HCT116 (cell line): ENCODE results near the gene PACRG. TPM values are rescaled to one million over a fixed set of nuclear protein-coding genes. Genes with fewer than 3 reads are reported as not detected.

Experiments
- ATAC-seq: fragments of 200-7000 bp; cut with Tn5 transposase; 2 replicates; pipeline ENCODE4 v1.9.1; 2020; ENCODE audit warnings: mild to moderate bottlenecking, moderate library complexity
- BruUV-seq: library from RNA; stranded (reverse); fragments of 400-500 nt; replicated peaks from 2 replicates; lab custom pipeline; 2021; lab: Mats Ljungman, UMichigan
- CTCF ChIA-PET: fragments of 300-600 bp; sonication (Branson Sonifier 250); formaldehyde crosslinking; loops from one replicate; lab custom pipeline; 2021; ENCODE audit warnings: antibody characterized with exemption; lab: Charles Lee
- POLR2A ChIA-PET: fragments of 300-600, 350-600 bp; sonication (Branson Sonifier 250); formaldehyde crosslinking; loops from one replicate; lab custom pipeline; 2021; ENCODE audit warnings: antibody characterized with exemption; lab: Charles Lee
- RAD21 ChIA-PET, 2 experiments: fragments of 300-600 bp; sonication (Branson Sonifier 250); formaldehyde crosslinking; loops; one replicate each; lab custom pipeline; 2023; ENCODE audit warnings: low total read pairs in 2 of 2; ENCODE audit not compliant: uncharacterized antibody in 2 of 2, unreplicated experiment in 2 of 2, low non-redundant PET in 1 of 2; lab: Charles Lee
- DNase-seq: peaks from one replicate; pipeline ENCODE4 v3.0.0-alpha.2; 2010; ENCODE audit warnings: low read depth, low spot score
- H2AFZ ChIP-seq: fragments of 200-600 bp; shearing (Covaris generic), sonication (generic); 2 replicates; pipeline ENCODE4 v1.6.1; 2017; ENCODE audit warnings: low read depth, mixed run types, mixed read lengths, antibody characterized with exemption, low read length; ENCODE audit not compliant: poor library complexity, severe bottlenecking
- H3K27ac ChIP-seq: 2 replicates; pipeline ENCODE4 v1.5.1; 2012; ENCODE audit warnings: low read depth, low read length
- H3K27me3 ChIP-seq: fragments of 200-600 bp; sonication (generic); 2 replicates; pipeline ENCODE4 v1.6.1; 2016; ENCODE audit warnings: mixed run types, low read length, mixed read lengths; ENCODE audit not compliant: insufficient read depth
- H3K36me3 ChIP-seq, 2 experiments: fragments of 200-500 bp in 1 of 2; fragments of 200-600 bp in 1 of 2; sonication (Bioruptor generic) in 1 of 2; sonication (generic) in 1 of 2; 2 replicates each; pipeline versions ENCODE4 v1.5.1 to v1.6.1; 2014 to 2016; ENCODE audit warnings: low read length in 2 of 2, inconsistent platforms in 1 of 2, mixed read lengths in 1 of 2, mixed run types in 1 of 2; ENCODE audit not compliant: insufficient read depth in 2 of 2, control insufficient read depth in 1 of 2
- H3K4me1 ChIP-seq, 2 experiments: fragments of 200-600 bp in 1 of 2; sonication (generic) in 1 of 2; 2 replicates each; pipeline versions ENCODE4 v1.5.1 to v1.6.1; 2012 to 2017; ENCODE audit warnings: low read length in 2 of 2, inconsistent platforms in 1 of 2, mild to moderate bottlenecking in 1 of 2, mixed read lengths in 1 of 2, mixed run types in 1 of 2, moderate library complexity in 1 of 2; ENCODE audit not compliant: insufficient read depth in 2 of 2, control insufficient read depth in 1 of 2
- H3K4me2 ChIP-seq: fragments of 200-600 bp; sonication (generic); 2 replicates; pipeline ENCODE4 v1.6.1; 2017; ENCODE audit warnings: mixed run types, low read length, mixed read lengths
- H3K4me3 ChIP-seq, 2 experiments: fragments of 200-600 bp in 1 of 2; sonication (generic) in 1 of 2; replicated peaks in 1 of 2; 2 replicates each; pipeline ENCODE4 v1.5.1; 2011 to 2016; ENCODE audit warnings: low read length in 2 of 2, control low read depth in 1 of 2, low read depth in 1 of 2, mild to moderate bottlenecking in 1 of 2, mixed read lengths in 1 of 2, mixed run types in 1 of 2
- H3K79me2 ChIP-seq: fragments of 200-600 bp; sonication (generic); 2 replicates; pipeline ENCODE4 v1.6.1; 2017; ENCODE audit warnings: mild to moderate bottlenecking, mixed run types, low read length, moderate library complexity, mixed read lengths; ENCODE audit not compliant: insufficient read depth
- H3K9ac ChIP-seq: fragments of 200-600 bp; sonication (generic); 2 replicates; pipeline ENCODE4 v1.6.1; 2016; ENCODE audit warnings: low read length, mixed read lengths
- H3K9me2 ChIP-seq: fragments of 200-600 bp; sonication (generic), shearing (Covaris generic); 2 replicates; pipeline ENCODE4 v1.6.1; 2017; ENCODE audit warnings: mixed run types, mild to moderate bottlenecking, moderate library complexity; ENCODE audit not compliant: insufficient read depth
- H3K9me3 ChIP-seq, 2 experiments: fragments of 200-500 bp in 1 of 2; fragments of 200-600 bp in 1 of 2; sonication (Bioruptor generic) in 1 of 2; sonication (generic) in 1 of 2; 2 replicates each; pipeline ENCODE4 v1.6.1; 2014 to 2017; ENCODE audit warnings: low read length in 2 of 2, mixed read lengths in 2 of 2, inconsistent platforms in 1 of 2, low read depth in 1 of 2, mild to moderate bottlenecking in 1 of 2, mixed run types in 1 of 2, moderate library complexity in 1 of 2; ENCODE audit not compliant: control insufficient read depth in 1 of 2, insufficient read depth in 1 of 2
- H4K20me1 ChIP-seq: fragments of 200-600 bp; sonication (generic), shearing (Covaris generic); 2 replicates; pipeline ENCODE4 v1.6.1; 2017; ENCODE audit warnings: mixed run types, mild to moderate bottlenecking, moderate library complexity; ENCODE audit not compliant: insufficient read depth
- CBX3 ChIP-seq: IDR thresholded peaks from 2 replicates; pipeline ENCODE4 v1.6.1; 2012; ENCODE audit warnings: low read depth
- EGR1 ChIP-seq: IDR thresholded peaks from 2 replicates; pipeline ENCODE4 v1.6.1; 2012; ENCODE audit warnings: low read depth
- EZH2phosphoT487 ChIP-seq: fragments of 200-600 bp; IDR thresholded peaks from 2 replicates; pipeline ENCODE4 v1.6.1; 2018; ENCODE audit warnings: antibody characterized with exemption, borderline replicate concordance
- FOSL1 ChIP-seq: IDR thresholded peaks from 2 replicates; pipeline ENCODE4 v1.6.1; 2012; ENCODE audit warnings: low read depth
- JUND ChIP-seq: IDR thresholded peaks from 2 replicates; pipeline ENCODE4 v1.6.1; 2012
- POLR2A ChIP-seq: IDR thresholded peaks from 2 replicates; pipeline ENCODE4 v1.7.0; 2011; ENCODE audit warnings: borderline replicate concordance; ENCODE audit not compliant: insufficient read depth, insufficient read length; ENCODE audit errors: extremely low read depth
- POLR2AphosphoS5 ChIP-seq: IDR thresholded peaks from 2 replicates; pipeline ENCODE4 v1.6.1; 2011; ENCODE audit warnings: mild to moderate bottlenecking, low read depth, low read length, moderate library complexity
- RAD21 ChIP-seq: IDR thresholded peaks from 2 replicates; pipeline ENCODE4 v1.6.1; 2012; ENCODE audit warnings: low read depth, mild to moderate bottlenecking
- SIN3A ChIP-seq: IDR thresholded peaks from 2 replicates; pipeline ENCODE4 v1.6.1; 2012; ENCODE audit warnings: low read depth
- SP1 ChIP-seq: IDR thresholded peaks from 2 replicates; pipeline ENCODE4 v1.6.1; 2012; ENCODE audit warnings: low read depth
- SRF ChIP-seq: IDR thresholded peaks from 2 replicates; pipeline ENCODE4 v1.6.1; 2012; ENCODE audit warnings: low read depth
- ZNF274 ChIP-seq: fragments of 200-500 bp; sonication (Bioruptor generic); IDR thresholded peaks from 2 replicates; pipeline ENCODE4 v1.6.1; 2014; ENCODE audit warnings: mild to moderate bottlenecking, low read depth, low read length, inconsistent platforms
- intact Hi-C: fragments of 100-400 bp; cut with micrococcal nuclease; formaldehyde crosslinking; loops from 2 replicates; pipeline ENCODE4 v1.10.0; 2022
- total RNA-seq: library from RNA; stranded (reverse); gene quantifications from one replicate; pipeline ENCODE4 v1.2.1, GENCODE V29; 2021; ENCODE audit not compliant: unreplicated experiment
- TF ChIP-seq, protein P1 (sequence below), 3 experiments: fragments of 200-600 bp in 1 of 3; sonication (generic) in 1 of 3; IDR thresholded peaks in 2 of 3; conservative IDR thresholded peaks in 1 of 3; 2 replicates each; pipeline ENCODE4 v1.5.1; 2012 to 2017; ENCODE audit warnings: low read depth in 2 of 3, low read length in 2 of 3, antibody characterized with exemption in 1 of 3, borderline replicate concordance in 1 of 3, control low read depth in 1 of 3, mild to moderate bottlenecking in 1 of 3, mixed read lengths in 1 of 3, mixed run types in 1 of 3, moderate library complexity in 1 of 3; ENCODE audit not compliant: insufficient read depth in 1 of 3
- TF ChIP-seq, protein P2 (sequence below): IDR thresholded peaks from 2 replicates; pipeline ENCODE4 v1.6.1; 2012; ENCODE audit warnings: low read depth
- TF ChIP-seq, protein P3 (sequence below): IDR thresholded peaks from 2 replicates; pipeline ENCODE4 v1.6.1; 2012
- TF ChIP-seq, protein P4 (sequence below): IDR thresholded peaks from 2 replicates; pipeline ENCODE4 v1.6.1; 2012

Gene PACRG
- total RNA-seq, 1 experiment from 2014 or later = 0.71 TPM

DNA sequence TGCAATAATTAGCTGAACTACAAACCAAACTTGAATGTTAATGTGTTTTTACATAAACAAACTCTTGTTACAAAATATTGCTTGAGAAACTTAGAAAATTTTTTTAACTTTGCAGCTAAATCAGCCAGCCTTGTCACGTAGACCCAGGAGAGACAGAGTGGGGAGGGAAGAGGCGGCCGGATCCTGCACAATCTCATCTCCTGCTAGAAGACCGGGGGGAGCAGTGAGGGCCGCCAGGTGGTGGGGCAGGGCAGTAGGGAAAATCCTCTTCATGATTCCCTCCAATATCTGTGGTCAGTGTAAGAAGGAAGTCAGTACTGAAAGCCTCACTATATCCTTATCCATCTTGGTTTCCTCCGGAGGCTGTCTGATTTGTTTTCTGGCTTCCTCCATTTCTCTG, 193.3 kb downstream of the PACRG start:
- intact Hi-C loops = no loop called here
- RAD21 ChIA-PET = no interaction called here
- Histone ChIP-seq H4K20me1 (no peaks in the 10 kb centered on the region), H3K4me3 (no peak overlapping the region), H3K36me3 (no peaks in the 10 kb centered on the region), H3K9me2 (no peaks in the 10 kb centered on the region), H3K9me3 (no peaks in the 10 kb centered on the region; a peak in 1 of 4 replicates), H3K4me1 (no peaks in the 10 kb centered on the region), H3K9ac (no peak overlapping the region), H2AFZ (no peak overlapping the region), H3K27me3 (no peaks in the 10 kb centered on the region), H3K27ac (no peak overlapping the region), H3K79me2 (no peaks in the 10 kb centered on the region), H3K4me2 (no peak overlapping the region)
- no TSS peak for BruUV-seq
- no peak for ATAC-seq
- DNase-seq = no peak
- POLR2A ChIA-PET = no interaction called here
- no peak for TF ChIP-seq POLR2AphosphoS5
- no peak for TF ChIP-seq JUND
- TF ChIP-seq ZNF274 = no peak
- TF ChIP-seq, protein P1, sequence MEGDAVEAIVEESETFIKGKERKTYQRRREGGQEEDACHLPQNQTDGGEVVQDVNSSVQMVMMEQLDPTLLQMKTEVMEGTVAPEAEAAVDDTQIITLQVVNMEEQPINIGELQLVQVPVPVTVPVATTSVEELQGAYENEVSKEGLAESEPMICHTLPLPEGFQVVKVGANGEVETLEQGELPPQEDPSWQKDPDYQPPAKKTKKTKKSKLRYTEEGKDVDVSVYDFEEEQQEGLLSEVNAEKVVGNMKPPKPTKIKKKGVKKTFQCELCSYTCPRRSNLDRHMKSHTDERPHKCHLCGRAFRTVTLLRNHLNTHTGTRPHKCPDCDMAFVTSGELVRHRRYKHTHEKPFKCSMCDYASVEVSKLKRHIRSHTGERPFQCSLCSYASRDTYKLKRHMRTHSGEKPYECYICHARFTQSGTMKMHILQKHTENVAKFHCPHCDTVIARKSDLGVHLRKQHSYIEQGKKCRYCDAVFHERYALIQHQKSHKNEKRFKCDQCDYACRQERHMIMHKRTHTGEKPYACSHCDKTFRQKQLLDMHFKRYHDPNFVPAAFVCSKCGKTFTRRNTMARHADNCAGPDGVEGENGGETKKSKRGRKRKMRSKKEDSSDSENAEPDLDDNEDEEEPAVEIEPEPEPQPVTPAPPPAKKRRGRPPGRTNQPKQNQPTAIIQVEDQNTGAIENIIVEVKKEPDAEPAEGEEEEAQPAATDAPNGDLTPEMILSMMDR (IDR thresholded peaks at IDR 0.05 in 2 of 3, conservative IDR thresholded peaks at IDR 0.05 in 1 of 3; ENCODE audit: borderline replicate concordance in 1 of 3, insufficient read depth in 1 of 3, low read depth in 2 of 3, low read length in 2 of 3) = no peak
- TF ChIP-seq EZH2phosphoT487 = no peak
- no peak for TF ChIP-seq SIN3A
- TF ChIP-seq CBX3 = no peak
- TF ChIP-seq SRF = no peak
- TF ChIP-seq, protein P2, sequence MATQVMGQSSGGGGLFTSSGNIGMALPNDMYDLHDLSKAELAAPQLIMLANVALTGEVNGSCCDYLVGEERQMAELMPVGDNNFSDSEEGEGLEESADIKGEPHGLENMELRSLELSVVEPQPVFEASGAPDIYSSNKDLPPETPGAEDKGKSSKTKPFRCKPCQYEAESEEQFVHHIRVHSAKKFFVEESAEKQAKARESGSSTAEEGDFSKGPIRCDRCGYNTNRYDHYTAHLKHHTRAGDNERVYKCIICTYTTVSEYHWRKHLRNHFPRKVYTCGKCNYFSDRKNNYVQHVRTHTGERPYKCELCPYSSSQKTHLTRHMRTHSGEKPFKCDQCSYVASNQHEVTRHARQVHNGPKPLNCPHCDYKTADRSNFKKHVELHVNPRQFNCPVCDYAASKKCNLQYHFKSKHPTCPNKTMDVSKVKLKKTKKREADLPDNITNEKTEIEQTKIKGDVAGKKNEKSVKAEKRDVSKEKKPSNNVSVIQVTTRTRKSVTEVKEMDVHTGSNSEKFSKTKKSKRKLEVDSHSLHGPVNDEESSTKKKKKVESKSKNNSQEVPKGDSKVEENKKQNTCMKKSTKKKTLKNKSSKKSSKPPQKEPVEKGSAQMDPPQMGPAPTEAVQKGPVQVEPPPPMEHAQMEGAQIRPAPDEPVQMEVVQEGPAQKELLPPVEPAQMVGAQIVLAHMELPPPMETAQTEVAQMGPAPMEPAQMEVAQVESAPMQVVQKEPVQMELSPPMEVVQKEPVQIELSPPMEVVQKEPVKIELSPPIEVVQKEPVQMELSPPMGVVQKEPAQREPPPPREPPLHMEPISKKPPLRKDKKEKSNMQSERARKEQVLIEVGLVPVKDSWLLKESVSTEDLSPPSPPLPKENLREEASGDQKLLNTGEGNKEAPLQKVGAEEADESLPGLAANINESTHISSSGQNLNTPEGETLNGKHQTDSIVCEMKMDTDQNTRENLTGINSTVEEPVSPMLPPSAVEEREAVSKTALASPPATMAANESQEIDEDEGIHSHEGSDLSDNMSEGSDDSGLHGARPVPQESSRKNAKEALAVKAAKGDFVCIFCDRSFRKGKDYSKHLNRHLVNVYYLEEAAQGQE = no peak
- no peak for TF ChIP-seq FOSL1
- TF ChIP-seq, protein P3, sequence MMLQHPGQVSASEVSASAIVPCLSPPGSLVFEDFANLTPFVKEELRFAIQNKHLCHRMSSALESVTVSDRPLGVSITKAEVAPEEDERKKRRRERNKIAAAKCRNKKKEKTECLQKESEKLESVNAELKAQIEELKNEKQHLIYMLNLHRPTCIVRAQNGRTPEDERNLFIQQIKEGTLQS = no peak
- no peak for TF ChIP-seq SP1
- TF ChIP-seq, protein P4, sequence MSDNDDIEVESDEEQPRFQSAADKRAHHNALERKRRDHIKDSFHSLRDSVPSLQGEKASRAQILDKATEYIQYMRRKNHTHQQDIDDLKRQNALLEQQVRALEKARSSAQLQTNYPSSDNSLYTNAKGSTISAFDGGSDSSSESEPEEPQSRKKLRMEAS = no peak
- TF ChIP-seq RAD21 = no peak
- no peak for TF ChIP-seq EGR1
- TF ChIP-seq POLR2A = no peak
- CTCF ChIA-PET = interaction anchor here (1.2 kb wide), 1 partner anchor 11 kb away, joined by 3 read pairs; no protein-coding TSS in a partner anchor
